B cell (primary cell): ENCODE data around the gene GBA3.

Experiments
- CTCF ChIP-seq: fragments of 200-600 bp; IDR thresholded peaks from one replicate; pipeline ENCODE4 v1.8.0; 2022; ENCODE audit warnings: antibody characterized with exemption, mild to moderate bottlenecking
- EZH2 ChIP-seq: IDR thresholded peaks from 2 replicates; pipeline ENCODE4 v1.6.1; 2012; ENCODE audit warnings: borderline replicate concordance, low read depth, mild to moderate bottlenecking, moderate library complexity, low read length; ENCODE audit not compliant: insufficient read depth, poor library complexity, severe bottlenecking

GRCh38 chr4:22688236-22688635 lies 4.5 kb upstream of the GBA3 start:
- no peak for TF ChIP-seq CTCF
- no peak for TF ChIP-seq EZH2
